HEK293T (cell line): ENCODE measurements around the gene ZNF148.

Experiments
- ARNT ChIP-seq: fragments of 450-650 bp; IDR thresholded peaks from 2 replicates; pipeline ENCODE4 v1.6.1; 2017; ENCODE audit warnings: mild to moderate bottlenecking
- ELF4 ChIP-seq: fragments of 450-650 bp; IDR thresholded peaks from 2 replicates; pipeline ENCODE4 v1.6.1; 2017; ENCODE audit warnings: antibody characterized with exemption
- FOXA1 ChIP-seq: fragments of 450-650 bp; IDR thresholded peaks from 2 replicates; pipeline ENCODE4 v1.6.1; 2016; ENCODE audit warnings: mild to moderate bottlenecking
- FOXM1 ChIP-seq: fragments of 450-650 bp; IDR thresholded peaks from 2 replicates; pipeline ENCODE4 v1.6.1; 2017; ENCODE audit warnings: mild to moderate bottlenecking, borderline replicate concordance
- TARDBP ChIP-seq: fragments of 450-650 bp; IDR thresholded peaks from 2 replicates; pipeline ENCODE4 v1.6.1; 2016
- ZNF384 ChIP-seq: fragments of 450-650 bp; IDR thresholded peaks from 2 replicates; pipeline ENCODE4 v1.6.1; 2016

DNA sequence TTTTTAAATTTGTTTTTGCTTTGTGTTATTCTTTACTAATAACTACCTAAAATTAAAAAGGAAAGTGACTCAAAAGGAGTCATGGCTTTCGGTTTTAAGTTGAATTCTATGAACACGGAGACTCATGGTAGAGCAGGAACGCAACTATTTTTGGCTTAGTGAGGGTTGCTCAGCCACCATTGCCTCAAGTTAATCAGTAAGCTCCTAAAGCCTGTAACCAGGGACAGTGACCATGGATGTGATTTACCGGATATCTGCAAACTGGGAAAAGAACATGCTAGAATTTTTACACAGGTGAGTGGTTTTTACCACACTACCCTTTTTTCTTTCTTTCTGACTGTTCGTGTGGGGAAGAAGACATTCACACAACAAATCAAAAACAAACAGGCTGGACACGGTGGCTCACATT is 174.4 kb downstream of the ZNF148 start:
- TF ChIP-seq FOXA1, result no peak
- no peak for TF ChIP-seq ARNT
- no peak for TF ChIP-seq ELF4
- no peak for TF ChIP-seq FOXM1
- no peak for TF ChIP-seq TARDBP
- no peak for TF ChIP-seq ZNF384
